Cerebellar nuclear complex (tissue), 1 donor: ENCODE measurements around the gene CTIF.

Experiments
- DNase-seq, 2 experiments: peaks; one replicate each; lab custom pipeline; 2025; lab: John Stamatoyannopoulos, UW

CTIF gene

DNA sequence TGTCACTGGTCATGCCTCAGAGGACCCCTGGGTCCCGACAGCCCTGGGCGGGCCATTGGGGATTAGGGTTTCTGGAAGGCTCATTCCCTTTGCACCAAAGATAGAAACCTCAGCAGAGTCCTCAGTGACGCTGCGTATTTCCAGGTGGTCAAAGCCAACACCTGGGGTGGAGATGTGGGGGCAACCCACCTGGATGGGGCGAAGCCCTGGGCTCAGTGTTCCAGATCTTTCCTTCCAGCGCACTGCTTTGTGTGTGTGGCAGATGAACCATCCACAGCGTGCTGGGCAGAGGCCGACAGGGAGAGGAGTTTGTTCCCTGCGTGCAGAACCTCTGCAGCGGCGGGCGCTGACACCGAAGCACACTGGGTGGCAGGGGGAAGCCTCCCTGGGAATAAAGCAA lies 143.9 kb downstream of the CTIF start:
- DNase-seq: no peak

DNA sequence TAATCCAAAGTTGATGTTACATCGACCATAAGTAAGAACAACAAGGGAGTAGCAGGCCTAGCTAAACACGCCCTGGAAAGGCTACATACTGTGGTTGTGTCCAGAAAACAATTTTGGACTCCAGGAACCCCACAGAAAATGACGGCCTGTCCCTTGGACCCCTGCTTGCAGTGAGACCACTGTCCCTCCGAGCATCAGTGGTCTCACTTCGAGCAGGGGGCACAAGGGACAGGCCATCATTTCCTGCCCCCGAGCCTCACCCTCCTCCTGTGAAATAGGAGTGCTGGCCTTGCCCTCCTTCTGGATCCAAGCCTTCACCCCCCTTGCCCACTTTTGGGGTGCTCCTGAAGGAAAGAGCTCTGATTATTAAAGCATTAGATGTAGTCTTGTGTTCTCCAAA lies 144.4 kb downstream of the CTIF start:
- no peak for DNase-seq

DNA sequence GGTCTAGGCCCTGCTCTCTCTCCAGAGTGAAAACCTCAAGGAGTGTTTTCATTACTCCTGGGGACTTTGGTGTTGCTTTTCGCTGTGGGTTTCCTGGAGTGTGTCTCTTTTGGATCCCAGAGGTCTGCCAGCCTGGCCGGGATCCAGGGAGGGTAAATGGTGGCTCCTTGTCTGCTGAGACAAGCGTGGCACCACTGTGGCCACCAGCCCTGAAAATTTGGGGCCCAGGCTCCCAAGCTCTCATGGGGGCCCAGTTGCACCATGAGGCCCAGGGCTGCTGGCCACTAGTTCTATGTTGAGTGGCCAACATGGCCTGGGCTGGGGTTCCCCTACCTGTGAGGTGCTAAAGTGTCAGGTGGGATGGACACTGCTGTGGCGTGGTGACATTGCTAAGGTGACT lies 144.8 kb downstream of the CTIF start:
- DNase-seq: no peak

DNA sequence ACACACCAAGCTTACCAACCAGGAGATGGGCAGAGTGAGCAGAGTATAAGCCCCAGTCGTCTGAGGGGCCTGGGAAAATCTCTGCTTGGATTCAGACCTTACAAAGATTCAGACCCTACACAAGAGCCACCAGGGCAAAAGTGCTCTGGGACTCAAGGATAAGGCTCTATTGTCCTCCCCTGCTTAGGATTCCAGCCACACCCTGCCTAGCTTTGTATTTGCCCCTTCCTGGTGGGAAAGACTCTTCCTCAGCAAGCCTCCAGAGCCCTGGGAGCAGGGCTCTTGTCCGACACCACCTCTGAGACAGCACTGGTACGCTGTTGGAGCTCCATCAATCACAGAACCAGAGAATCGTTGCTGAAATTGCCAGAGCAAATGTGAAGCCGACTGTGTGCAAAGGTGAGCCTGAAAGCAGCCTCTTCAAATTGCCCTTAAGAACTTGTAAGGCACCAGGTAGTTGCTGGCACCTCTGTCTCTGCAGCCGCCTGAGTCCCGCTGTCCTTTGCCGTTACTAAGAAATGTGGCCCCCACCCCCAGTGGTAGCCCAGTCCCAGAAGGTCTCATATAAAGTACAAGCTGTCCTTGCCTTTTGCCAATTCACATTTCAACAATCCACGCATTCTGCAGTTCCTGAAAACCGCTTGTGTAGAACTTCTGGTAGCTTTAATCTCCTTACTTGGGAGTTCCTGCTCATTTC lies 148.7 kb downstream of the CTIF start:
- DNase-seq: no peak

DNA sequence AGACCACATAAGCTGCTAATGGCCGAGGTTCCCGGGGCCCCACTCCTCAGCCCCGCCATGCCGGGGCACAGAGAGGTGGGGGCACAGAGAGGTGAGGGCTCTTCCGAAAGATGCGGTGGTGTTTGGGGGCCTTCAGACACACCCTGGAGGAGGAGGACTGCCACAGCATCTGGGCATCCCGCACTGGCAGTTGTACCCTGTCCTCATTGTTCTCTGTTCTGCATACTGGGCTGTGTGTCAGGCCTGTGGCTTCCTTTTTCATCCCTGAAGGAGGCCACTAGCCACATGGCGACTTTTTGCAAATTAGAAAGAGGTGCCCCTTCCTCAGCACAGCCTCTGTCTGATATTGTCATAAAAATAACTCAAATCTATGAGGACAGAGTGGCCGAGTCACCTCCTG lies 150.1 kb downstream of the CTIF start:
- no peak for DNase-seq

DNA sequence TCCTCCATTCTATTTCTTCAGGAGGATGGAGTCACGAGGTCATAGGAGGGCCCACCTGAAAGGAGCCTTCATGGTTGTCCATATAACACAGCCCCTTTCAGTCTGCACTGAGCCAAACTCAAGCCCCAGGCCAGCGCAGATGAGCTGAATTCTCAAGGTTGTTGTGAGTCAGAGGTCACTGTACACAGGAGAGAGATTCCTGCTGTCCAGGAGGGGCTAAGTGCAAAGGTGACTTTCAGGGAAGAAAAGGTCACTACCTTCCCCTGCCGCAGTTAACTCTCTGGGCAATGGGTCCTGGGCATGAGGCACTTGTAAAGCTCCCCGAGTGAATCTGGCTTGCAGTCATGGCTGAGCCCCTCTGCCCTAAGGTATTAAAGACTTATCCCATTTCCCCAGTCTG lies 150.7 kb downstream of the CTIF start:
- DNase-seq: no peak

DNA sequence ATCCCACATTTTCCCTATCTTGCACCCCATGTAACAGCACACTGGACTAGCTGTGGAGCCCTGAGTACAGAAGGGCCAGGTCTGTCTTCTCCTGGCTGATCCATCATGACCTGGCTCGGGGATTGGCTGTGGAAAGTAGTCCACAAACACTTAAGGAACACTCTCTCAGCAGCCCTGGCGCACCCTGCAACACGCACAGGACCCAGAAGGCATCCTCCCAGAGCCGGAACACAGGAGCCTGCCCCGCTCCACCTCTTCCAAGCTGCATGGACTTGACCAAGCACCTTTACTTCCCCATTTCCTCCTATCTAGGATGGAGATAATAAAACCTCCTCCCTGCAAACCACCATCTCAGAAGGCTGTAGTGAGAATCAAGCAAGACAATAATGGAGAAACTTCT lies 151.7 kb downstream of the CTIF start:
- DNase-seq: no peak

DNA sequence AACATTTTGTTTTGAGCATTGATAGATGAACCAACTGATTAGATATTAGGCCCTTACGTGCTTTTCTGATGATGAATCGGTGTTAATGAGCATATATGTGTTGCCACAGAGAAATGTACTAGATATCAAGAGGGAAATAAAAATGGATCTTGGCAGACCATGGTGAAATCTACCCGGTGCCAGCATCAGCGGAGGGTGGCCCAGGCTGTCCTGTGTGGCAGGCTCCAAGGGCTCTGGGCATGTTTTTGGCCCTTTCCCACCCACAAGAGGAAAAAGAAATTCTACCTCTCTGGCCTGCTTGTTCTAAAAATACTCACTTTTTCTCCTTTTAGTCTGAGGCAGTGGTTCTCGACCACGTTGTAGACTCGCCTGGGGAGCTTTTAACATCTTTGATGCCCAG lies 154.2 kb downstream of the CTIF start:
- no peak for DNase-seq

DNA sequence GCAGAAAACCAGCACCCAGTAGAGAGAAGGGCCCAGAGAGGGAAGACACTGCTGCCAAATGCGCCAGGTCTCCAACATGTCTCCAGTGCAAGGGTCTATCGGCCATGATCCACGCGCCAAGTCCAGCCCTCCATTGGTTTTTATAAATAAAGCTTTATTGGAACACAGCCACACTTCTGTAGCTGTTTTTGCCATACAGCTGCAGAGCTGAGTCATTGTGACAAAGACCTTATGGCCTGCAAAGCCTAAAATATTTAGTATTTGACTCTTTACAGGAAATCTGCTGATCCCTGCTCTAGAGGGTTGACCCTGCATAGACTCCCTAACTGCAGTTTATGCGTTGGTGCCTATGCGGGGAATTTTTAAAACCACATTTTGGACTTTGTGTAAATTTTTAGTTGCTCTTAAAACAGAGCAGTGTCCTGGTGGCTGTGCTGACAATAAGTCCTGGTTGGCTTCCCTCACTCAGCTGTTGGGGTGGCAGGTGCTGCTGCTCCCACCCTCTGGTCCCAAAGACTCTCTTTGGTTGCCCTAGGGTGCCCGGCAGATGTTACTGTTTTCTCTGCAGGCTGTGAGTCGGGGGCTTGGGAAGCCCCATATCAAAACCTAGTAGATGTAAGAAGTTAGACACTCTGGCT lies 154.9 kb downstream of the CTIF start:
- DNase-seq: no peak

DNA sequence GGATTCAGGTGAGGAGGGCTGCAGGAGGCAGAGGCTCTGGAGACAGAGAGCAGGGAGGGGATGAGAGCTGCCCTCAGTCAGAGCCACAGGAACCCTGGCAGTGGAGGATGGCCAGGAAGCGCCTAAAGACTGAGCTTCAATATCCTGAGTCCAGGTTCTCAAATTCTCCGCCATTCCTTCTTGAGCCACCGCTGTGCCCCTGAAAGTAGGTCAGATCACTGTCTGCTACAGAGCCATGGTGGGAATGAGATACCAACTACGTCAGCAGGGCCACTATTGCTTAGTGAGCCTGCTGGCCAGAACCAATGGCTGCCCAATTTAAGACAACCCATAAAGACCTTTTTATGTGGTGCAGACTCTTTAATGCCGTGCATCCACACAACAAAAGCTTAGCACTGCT lies 155.5 kb downstream of the CTIF start:
- peak in 1 of 2 experiments; percentile 30 for DNase-seq

DNA sequence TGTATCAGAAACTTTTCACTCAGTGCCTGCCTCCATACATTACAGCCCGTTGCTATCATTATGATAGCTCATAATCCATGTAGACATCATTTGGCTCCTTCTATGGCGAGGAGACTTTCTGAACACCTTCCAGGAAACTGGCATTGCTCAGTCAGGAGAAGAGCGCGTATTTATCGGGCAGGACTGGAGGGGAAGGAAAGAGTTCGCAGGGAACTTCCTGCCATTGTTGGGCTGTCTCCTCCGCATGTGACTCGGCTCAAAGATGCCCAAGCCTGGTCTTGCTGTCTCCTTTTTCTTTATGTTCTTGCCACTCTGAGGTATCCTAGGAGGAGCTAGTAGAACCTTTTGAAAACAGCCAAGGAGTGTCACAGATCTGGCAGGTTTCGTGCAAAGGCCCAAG lies 156.8 kb downstream of the CTIF start:
- no peak for DNase-seq

DNA sequence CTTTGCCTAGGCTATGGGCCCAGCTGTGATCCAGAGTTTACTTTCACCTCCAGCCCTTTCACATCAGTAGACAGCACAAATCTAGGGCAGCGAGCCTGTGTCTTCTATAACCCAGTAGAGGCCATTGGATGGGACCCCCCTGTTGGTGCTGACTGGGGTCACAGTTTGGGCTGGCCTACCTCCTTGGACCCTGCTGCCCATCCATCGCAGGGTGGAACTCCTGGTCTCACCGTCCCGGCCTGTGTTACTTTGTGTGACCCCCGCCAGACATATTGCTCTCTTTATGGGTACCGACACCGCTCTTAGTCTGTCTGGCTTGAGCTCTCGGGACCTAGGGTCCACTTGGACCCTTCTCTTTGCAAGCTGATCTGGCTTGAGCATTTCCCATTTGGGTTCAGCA lies 157.4 kb downstream of the CTIF start:
- DNase-seq: no peak

DNA sequence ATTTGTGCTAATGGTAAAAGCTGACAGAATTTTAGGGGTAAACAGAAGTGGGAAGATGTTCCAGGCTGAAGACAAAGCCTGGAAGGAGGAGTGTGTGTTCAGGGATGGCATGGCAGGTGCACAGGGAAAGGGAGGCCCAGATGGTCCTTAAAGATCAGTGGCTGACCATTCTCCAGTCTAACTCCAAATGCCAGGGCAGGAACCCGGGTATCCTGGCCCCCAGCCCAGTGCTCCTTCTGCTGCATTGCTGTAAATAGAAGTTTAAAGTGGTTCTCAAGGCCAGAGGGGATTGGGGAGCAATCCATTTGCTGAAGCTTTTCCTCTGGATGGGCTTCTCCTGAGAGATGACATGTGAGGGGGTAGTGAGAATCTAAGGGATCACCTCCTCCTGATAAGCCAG lies 158.6 kb downstream of the CTIF start:
- DNase-seq: peak; percentile 16 to 70

DNA sequence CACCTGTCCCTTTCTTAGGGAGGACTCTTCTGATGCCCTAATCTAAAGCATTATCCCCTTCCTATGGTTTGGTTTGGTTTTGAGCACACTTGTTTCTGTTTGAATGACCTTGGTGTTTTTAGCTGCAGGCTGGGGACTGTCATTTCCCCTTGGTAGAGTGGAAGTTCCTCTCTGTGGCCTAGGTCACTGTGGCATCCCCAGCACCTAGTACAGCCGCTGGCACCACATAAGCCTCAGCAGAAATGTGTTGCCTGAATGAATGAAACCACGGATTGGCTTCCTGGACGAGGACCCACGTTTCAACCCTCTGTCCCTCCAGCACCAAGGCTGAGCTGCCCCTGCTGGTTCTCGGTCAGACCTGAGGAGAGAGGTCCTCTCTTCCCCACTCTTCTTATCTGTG lies 159.9 kb downstream of the CTIF start:
- no peak for DNase-seq

DNA sequence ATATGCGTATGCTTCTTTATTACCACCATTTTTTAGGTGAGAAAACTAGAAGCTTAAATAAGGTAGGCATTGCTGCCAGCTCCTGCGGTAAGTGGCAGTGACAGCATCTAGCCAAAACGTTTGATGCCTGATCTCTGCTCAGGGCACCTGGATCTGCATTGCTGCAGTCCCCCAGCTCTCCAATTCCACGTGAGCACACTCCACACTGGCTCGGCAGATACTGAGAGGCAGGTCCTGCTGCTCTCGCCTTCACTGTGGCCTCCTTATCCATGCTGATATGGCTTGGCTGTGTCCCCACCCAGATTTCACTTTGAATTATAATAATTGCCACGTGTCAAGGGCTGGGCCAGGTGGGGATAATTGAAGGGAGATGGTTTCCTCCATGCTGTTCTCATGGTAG lies 160.9 kb downstream of the CTIF start:
- DNase-seq: no peak

DNA sequence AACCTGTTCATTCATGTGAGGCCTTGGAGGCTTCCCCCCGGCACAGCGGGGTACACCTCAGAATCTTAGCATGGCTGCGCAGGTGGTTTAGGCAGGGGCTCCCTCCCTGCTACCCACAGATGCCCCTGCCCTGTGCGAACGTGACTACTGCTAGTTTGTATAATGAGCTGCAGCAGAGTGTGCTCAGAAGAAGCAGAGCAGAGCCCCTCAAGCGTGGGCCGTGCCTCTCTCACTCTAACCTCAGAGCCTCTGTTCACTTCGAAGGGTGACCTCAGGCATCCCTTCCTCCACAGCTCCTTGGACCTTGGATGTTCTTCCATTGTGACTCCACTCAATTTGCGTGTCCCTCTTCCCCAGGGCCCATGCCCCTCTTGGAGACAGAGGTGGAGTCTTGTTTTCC lies 161.6 kb downstream of the CTIF start:
- no peak for DNase-seq

DNA sequence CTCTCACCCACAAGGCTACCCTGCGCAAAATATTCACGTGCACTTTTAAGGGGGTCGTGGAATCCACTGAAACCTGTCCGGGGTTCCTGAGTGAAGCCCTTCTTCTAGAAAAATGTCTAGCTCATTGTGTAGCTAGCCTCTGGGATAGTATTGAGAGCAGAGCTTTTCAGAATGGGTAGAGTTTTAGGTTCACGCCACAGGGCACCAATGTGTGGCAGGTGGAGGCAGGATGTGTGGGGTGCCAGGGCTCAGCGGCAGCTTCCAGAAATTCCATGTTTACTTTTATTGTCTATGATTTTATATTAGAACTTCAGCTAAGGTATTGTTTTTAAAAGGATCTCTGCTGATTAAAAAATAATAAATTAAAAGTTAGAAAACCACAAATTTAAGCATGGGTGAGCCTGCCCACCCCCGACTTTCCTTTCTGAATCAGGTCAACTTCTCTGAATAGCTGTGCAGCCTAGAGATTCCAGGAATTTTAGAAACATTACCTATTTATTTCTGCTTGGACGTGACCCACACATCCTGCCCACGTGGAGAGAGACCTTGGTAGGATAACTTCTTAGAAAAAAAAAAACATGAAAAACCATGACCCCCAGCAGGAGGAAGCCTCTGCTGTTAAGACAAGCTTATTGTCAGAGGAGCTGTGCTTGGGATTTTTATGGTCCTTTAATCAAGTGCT lies 163.7 kb downstream of the CTIF start:
- DNase-seq: peak; percentile 2 to 59

DNA sequence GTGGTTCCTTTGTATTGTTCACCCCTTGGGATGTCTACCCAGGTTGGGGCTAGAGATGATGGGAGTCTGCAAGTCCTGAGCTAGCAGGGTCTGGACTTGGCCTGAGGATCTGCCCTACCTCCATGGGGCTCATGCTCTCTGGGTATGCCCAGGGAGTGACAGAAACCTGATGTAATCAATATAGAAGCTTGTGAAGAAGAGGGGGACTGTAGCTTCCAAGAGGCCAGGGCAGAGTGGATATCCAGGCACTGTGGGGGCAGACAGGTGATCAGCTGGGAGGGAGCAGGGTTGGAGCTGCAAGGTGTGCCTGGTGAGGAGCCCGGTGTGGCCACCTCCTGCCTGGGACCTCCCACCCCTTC lies 164.2 kb downstream of the CTIF start:
- DNase-seq: no peak

DNA sequence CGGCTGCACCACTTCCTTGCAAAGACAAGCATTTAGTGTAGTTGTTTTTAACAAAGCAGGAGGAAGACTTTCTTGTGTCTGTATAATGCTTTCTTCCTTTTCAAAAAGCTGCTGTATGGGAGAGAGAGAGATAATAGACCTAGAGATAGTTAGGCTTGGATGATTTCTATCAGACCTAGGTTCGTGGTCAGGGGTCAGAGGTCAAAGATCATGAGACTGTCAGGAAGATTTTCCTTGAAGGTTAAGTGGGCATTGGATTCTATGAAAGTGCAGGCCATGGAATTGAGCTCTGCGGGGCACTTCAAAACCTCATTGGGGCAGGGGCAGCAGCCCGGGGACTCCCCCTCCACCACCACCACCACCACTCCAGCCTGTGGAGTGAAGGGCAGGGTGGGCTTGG lies 164.6 kb downstream of the CTIF start:
- no peak for DNase-seq

DNA sequence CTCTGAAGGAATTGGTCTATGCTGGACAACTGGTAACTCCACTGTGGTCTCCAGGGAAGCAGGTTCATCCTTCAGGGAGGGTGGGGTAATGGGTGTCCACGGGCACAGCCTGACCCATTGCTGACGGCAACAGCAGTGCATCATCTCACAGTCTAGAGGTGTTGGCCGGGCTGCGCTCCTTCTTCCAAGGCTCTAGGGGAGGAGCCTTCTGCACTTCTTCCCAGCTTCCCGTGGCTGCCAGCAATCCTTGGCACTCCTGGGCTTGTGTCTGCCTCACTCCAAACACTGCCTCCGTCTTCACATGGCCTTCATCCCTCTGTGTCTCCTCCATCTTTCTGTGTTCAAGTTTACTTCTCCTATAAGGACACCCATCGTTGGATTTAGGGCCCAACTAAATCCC lies 166.2 kb downstream of the CTIF start:
- no peak for DNase-seq

DNA sequence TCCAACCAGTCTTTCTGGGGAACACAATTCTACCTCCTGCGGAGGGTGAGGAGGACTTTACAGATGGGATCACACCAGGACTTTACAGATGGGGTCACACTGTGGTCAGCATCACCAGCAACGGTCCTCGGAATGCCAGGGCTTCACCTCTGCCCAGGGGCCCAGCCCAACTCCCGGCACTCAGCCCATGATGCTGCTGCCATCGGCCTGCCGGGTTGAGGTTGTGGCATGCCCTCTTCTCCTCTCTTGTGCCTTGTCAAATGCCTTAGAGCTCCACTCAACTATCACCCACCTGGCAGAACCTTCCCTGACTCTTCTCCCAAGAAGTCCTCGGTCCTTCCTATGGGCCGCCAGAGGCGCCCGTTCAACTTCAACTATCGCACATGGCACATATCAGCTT lies 166.7 kb downstream of the CTIF start:
- DNase-seq: no peak

DNA sequence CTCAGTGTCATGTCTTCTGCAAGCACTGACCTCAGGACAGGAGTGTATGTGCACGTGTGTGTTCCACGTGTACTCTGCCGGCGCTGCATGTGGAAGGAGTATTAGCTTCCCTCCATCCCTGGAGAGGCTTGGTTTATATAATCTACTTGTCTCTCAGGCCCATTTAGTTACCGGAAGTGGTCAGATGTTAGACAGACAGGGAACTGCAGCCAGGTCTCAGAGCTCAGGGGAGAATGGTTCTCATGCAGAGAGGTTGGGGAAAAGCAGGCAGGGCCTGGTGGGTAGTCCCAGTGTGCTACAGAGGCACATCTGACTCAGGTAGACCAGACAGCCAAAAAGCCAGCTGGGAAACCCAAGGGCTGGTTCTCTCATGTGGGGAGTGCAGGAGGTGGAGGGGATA lies 167.9 kb downstream of the CTIF start:
- DNase-seq: no peak

DNA sequence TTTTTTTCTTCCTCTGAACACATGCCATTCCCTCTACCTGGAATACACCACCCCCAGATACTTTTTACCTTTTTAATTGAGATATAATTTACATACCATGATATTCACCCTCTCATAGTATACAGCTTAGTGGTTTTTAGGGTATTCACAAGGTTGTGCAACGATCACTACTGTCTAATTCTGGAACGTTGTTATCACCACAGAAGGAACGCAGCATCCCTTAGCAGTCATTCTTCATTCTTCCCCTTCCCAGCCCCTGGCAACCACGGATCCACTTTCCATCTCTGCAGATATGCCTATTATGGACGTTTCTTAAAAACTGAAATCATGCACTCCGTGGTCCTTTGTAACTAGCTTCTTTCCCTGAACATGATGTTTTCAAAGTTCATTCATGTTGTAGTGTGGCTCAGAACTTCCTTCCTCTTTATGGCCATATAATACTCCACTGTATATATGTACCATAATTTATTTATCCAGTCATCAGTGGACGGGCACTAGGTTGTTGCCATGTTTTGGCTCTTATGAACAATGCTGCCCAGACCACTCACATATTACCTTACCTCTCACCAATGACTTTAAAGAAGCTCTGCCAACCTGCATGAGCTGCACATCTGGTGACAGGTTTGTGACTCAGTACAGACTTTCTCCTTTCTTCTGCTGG lies 168.9 kb downstream of the CTIF start:
- DNase-seq: no peak
